Lung (tissue), 12 donors: ENCODE data around the gene ASIP. TPM values are rescaled to one million over a fixed set of nuclear protein-coding genes. Genes with fewer than 3 reads are reported as not detected.
"Not testable (repeated sequence)": the region's sequence is repeated elsewhere in the genome, so short reads cannot be mapped to it uniquely, and the experiment has no call there.

Source experiments
- ATAC-seq: fragments of 200-7000 bp; cut with Tn5 transposase; one replicate; pipeline ENCODE4 v1.9.1; 2020; ENCODE audit warnings: moderate number of reproducible peaks; ENCODE audit not compliant: insufficient read depth, low FRiP score
- DNase-seq, 3 donors: peaks; one replicate each; pipeline ENCODE4 v3.0.0-alpha.2; 2013 to 2017
- H3K27ac ChIP-seq, 2 donors: one replicate each; pipeline ENCODE4 v1.5.1; 2013; ENCODE audit warnings: mild to moderate bottlenecking in 2 of 2, moderate library complexity in 2 of 2, control low read depth in 1 of 2, inconsistent platforms in 1 of 2, low read depth in 1 of 2, low read length in 1 of 2
- H3K27me3 ChIP-seq, 3 donors: one replicate each; pipeline ENCODE4 v1.5.1; 2013; ENCODE audit warnings: low read length in 2 of 3; ENCODE audit not compliant: control insufficient read depth in 3 of 3, insufficient read depth in 3 of 3
- H3K36me3 ChIP-seq, 4 donors: one replicate each; pipeline ENCODE4 v1.5.1; 2013; ENCODE audit warnings: low read length in 4 of 4, mild to moderate bottlenecking in 1 of 4, moderate library complexity in 1 of 4; ENCODE audit not compliant: control insufficient read depth in 4 of 4, insufficient read depth in 4 of 4
- H3K4me1 ChIP-seq, 5 donors: one replicate each; pipeline ENCODE4 v1.5.1; 2013; ENCODE audit warnings: low read length in 5 of 5, mild to moderate bottlenecking in 2 of 5, moderate library complexity in 1 of 5; ENCODE audit not compliant: control insufficient read depth in 5 of 5, insufficient read depth in 5 of 5
- H3K4me3 ChIP-seq: one replicate; pipeline ENCODE4 v1.5.1; 2013; ENCODE audit warnings: mild to moderate bottlenecking, control low read depth, moderate library complexity
- H3K9ac ChIP-seq, 2 donors: one replicate each; pipeline ENCODE4 v1.5.1; 2013; ENCODE audit warnings: low read length in 2 of 2, control low read depth in 1 of 2; ENCODE audit not compliant: insufficient read depth in 1 of 2
- H3K9me3 ChIP-seq, 4 donors: one replicate each; pipeline ENCODE4 v1.5.1; 2013; ENCODE audit warnings: low read length in 3 of 4, mild to moderate bottlenecking in 1 of 4, moderate library complexity in 1 of 4; ENCODE audit not compliant: control insufficient read depth in 4 of 4, insufficient read depth in 3 of 4
- CTCF ChIP-seq: IDR thresholded peaks from 2 replicates; pipeline ENCODE4 v1.5.1; 2012; ENCODE audit warnings: mild to moderate bottlenecking; ENCODE audit errors: control extremely low read depth, extremely low read depth
- WGBS, 2 donors: extraction: QIAGEN DNeasy Blood & Tissue Kit; methylation state at CpG; one replicate each; pipeline ENCODE4 v1.1.7; 2013; 5-methylcytosine and 5-hydroxymethylcytosine counted together
- polyA plus RNA-seq, 2 donors: library from polyadenylated mRNA; stranded (reverse); fragments of 200-250 nt; gene quantifications; one replicate each; pipeline ENCODE4 v1.2.1, GENCODE V29; 2013
- total RNA-seq, 2 donors: library from RNA; depleted of rRNA in 1 of 2; stranded (reverse); fragments of >200 nt in 1 of 2; gene quantifications; one replicate each; pipeline ENCODE4 v1.2.1, GENCODE V29; 2014 to 2021
- donor health status: control.
- donor health status: control.
- donor health status: Bipolar disorder and iron deficiency.
- donor health status: healthy.
- donor health status: DM: yes; HTN: yes; CAD: no.

The ASIP gene
- total and polyA plus RNA-seq, 4 donors: 0.15 to 0.87 TPM; not detected in 2

- H3K36me3 ChIP-seq: peaks cover 6 to 54% (median 33%) of the 10 kb centered on the region in 4 donors
- no peak overlapping the region for H3K4me3 ChIP-seq
- WGBS, 2 donors: 100% methylated on average over 1 of the region's 1 CpG
Measured at GRCh38 chr20:34283844-34284243, 42.6 kb downstream of the ASIP start.

GRCh38 chr20:34285450-34285849 lies 44.2 kb downstream of the ASIP start:
- WGBS, 2 donors: 96 to 97% methylated on average over 16 of the region's 16 CpGs

More at GRCh38 chr20:34283844-34284243, 42.6 kb downstream of the ASIP start:
- no peaks in the 10 kb centered on the region for H3K4me1 ChIP-seq
- no peak overlapping the region for H3K27ac ChIP-seq
- H3K9me3 ChIP-seq: no peaks in the 10 kb centered on the region
- no peaks in the 10 kb centered on the region for H3K27me3 ChIP-seq
- no peak for DNase-seq
- H3K9ac ChIP-seq: no peak overlapping the region
- no peak for TF ChIP-seq CTCF
- no peak for ATAC-seq

GRCh38 chr20:34287500-34287899 lies 46.3 kb downstream of the ASIP start:
- H3K36me3 ChIP-seq: peaks cover 16 to 59% (median 28%) of the 10 kb centered on the region in 4 donors
- DNase-seq, H3K27ac ChIP-seq, ATAC-seq, H3K27me3 ChIP-seq, H3K4me3 ChIP-seq, H3K9ac ChIP-seq, H3K9me3 ChIP-seq, H3K4me1 ChIP-seq: not testable (repeated sequence)
- WGBS, 2 donors: 94 to 98% methylated on average over 5 of the region's 5 CpGs

More at GRCh38 chr20:34285450-34285849, 44.2 kb downstream of the ASIP start:
- Histone ChIP-seq H3K4me1 (no peaks in the 10 kb centered on the region), H3K27ac (no peak overlapping the region), H3K4me3 (no peak overlapping the region), H3K36me3 (peaks cover 12 to 55% (median 33%) of the 10 kb centered on the region in 4 donors), H3K27me3 (no peaks in the 10 kb centered on the region), H3K9me3 (no peaks in the 10 kb centered on the region), H3K9ac (no peak overlapping the region)
- ATAC-seq: no peak
- no peak for DNase-seq
- TF ChIP-seq CTCF: no peak

- ATAC-seq (no peak), DNase-seq (no peak)
- 96 to 99% methylated on average over 11 of the region's 11 CpGs for WGBS, 2 donors
- Histone ChIP-seq H3K4me3 (no peak overlapping the region), H3K36me3 (peaks cover 9 to 52% (median 30%) of the 10 kb centered on the region in 4 donors), H3K27me3 (no peaks in the 10 kb centered on the region), H3K4me1 (no peaks in the 10 kb centered on the region), H3K27ac (no peak overlapping the region), H3K9ac (no peak overlapping the region), H3K9me3 (no peaks in the 10 kb centered on the region)
- no peak for TF ChIP-seq CTCF
Measured at GRCh38 chr20:34290471-34290870, 49.2 kb downstream of the ASIP start.
